Measurements from ENCODE around the gene SPATA46.

DNA sequence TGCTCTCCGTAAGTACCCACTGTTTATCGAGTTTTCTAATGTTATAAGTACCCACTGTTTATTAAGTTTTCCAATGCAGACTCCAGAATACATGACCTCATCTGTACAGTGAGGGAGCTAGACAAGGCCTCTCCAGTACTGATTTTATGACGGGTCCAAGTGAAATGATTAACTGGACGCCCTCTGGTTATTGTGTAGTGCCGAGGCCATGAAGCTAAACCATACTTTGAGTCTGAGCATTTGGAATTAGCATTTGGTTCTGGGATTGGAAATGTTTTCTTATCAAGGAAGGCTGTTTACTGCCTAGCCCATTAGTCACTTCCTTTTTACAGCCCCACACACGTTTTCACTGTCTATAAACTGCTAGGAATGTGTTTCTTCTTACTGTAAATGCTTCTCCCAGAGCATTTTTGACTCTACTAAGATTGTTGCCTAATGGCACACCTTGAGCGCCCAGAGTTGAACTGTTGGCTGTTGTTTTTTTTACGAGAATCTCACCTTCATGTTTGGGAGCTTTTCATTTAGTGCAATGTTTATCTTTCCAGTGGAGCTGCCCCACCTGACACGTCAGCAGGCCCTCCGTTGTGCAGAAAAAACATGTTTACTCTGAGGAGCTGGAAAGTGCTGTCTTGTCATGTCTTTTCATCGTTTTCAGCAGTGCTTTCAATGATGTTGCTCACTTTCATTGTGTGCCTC lies 26.9 kb downstream of the SPATA46 start:
- TF ChIP-seq, protein P1, sequence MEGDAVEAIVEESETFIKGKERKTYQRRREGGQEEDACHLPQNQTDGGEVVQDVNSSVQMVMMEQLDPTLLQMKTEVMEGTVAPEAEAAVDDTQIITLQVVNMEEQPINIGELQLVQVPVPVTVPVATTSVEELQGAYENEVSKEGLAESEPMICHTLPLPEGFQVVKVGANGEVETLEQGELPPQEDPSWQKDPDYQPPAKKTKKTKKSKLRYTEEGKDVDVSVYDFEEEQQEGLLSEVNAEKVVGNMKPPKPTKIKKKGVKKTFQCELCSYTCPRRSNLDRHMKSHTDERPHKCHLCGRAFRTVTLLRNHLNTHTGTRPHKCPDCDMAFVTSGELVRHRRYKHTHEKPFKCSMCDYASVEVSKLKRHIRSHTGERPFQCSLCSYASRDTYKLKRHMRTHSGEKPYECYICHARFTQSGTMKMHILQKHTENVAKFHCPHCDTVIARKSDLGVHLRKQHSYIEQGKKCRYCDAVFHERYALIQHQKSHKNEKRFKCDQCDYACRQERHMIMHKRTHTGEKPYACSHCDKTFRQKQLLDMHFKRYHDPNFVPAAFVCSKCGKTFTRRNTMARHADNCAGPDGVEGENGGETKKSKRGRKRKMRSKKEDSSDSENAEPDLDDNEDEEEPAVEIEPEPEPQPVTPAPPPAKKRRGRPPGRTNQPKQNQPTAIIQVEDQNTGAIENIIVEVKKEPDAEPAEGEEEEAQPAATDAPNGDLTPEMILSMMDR (IDR thresholded peaks at IDR 0.05) = no peak
- TF ChIP-seq POLR2A (IDR thresholded peaks at IDR 0.05) (no peak), POLR2AphosphoS5 (IDR thresholded peaks at IDR 0.05) (no peak), EP300 (IDR thresholded peaks at IDR 0.05) (no peak)

All from stomach (tissue), 4 donors.